Hematopoietic multipotent progenitor cell treated with erythropoietin and hydrocortisone succinate and interleukin-3 and kit ligand, for 4 days (in vitro differentiated cells): ENCODE measurements around the gene SHOC1.
"Not testable (repeated sequence)": the region's sequence is repeated elsewhere in the genome, so short reads cannot be mapped to it uniquely, and the experiment has no call there.

ENCODE experiments used
- DNase-seq: peaks from one replicate; pipeline ENCODE4 v3.0.0-alpha.2; 2015

SHOC1 gene

DNA sequence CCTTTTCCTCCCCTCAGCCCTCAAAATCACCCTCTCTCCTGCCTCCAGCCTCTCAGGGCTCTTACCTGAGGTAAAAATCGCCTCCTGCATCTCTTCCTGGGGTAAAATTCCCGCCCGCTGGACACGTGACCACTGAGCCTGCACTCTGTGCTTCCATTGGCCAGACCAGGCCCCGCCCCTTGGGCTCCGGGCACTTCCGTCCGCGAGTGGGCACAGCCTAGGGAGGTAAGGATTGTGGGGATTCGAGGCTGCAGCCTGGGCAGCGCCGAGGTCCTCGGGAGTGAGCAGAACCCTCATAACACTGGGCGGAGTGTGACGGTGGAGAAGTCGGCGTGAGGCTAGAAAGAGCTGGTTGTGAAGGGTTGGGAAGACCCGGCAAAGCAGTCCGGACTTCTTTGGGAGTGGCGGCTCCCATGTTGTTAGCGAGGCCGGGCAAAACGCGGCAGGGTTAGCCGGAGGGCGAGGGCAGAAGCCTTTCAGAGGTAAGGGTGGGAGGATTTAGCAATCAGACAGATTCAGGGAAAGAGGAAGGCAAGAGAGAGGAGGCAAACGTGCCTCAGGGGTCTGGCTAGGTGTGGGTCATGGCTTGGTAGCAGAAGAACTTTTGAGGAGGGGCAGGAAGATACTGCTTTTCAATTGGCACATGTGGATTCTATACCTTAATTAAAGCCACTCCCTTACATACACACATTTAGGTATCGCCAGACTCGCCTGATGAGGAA lies at the start of gene SHOC1:
Gene SHOC1, minus strand, starts transcription at position 103 of the 722 bp plus-strand sequence. CDS start 3,519 bp downstream, outside the sequence.
- DNase-seq, result no peak

DNA sequence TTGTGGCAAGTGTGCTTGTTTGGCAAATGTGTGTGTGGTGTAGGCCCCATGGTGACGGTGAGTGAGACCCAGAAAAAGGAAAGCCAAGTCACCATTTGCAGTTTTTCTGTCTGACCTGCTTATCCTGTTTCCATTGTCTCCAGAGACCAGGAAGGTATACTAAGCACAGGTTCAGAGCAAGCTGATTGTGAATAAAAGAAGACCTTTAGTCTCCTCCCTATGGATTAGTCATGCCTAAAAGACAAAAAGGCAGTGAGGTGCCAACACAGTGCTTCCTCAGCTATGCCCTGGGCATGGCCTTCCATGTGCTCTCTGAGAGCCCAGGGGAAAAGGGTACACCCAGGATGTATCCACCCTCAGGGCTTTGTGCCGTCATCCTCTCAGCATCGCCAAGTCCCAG lies 49.2 kb upstream of the SHOC1 start:
- no peak for DNase-seq

DNA sequence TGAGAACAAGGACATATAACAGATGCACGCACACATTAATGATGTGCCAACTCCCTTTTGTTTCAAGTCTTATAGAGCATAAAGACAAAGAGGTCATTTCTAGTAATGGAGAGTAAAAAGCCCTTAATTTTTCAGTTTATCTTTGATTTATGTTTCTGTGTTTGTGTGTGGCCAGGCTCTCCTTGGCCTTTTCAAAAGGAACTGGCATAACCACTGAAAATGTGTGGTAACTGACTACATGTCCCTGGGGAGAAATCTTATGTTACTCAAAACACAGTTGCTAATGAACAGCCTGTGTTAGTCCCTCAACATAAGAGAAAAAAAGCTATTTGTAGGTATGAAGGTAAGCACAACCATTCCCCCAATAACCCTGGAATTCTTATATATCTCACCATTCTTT lies 47.6 kb upstream of the SHOC1 start:
- no peak for DNase-seq

DNA sequence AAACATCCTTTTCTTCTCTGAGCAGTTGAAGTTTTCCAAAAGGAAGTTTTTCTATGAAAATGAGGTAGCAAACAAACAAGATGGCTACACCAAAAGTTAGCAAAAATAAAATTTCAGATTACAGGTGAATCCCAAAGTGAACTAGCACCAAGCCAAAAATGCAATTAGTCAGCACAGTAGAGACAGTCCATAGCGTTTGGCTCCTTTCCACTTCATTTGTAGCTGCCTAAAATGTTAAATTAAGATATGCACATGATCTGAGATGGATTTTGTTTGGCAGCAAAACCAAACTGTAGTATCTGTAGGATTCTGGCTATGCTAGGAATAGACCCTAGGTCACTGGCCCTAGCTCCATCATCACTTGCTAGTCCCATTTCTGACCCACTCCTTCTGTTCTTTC lies 45.7 kb upstream of the SHOC1 start:
- DNase-seq, result no peak

DNA sequence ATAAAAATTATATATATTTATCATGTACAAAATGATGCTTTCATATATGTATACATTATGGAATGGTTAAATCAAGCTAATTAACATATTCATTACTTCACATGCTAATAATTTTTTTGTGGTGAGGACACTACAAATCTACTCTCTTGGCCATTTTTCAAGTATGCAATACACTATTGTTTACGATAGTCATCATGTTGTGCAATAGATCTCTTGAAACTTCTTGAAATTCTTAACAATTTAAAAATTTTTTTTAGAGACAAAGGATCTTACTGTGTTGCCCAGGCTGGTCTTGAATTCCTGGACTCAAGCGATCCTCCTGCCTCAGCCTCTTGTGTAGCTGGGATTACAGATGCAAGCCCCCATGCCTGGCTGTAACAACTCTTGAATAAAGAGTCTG lies 45.2 kb upstream of the SHOC1 start:
- DNase-seq, result no peak

DNA sequence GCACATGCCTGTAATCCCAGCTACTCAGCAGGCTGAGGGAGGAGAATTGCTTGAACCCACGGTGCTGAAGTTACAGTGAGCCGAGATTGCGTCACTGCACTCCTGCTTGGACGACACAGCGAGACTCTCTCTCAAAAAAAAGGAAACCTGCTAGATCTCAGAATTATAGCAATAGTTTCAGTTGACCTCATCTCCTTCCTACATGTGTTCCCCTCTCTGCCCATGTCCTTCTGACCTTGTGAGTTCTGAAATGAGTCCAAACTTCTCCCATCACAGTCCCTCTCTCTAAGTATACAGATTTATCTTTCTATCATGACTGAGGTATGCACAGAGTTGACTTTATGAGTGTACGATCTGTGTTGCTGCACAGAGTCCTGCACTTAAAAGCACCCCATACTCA lies 44.6 kb upstream of the SHOC1 start:
- no peak for DNase-seq

DNA sequence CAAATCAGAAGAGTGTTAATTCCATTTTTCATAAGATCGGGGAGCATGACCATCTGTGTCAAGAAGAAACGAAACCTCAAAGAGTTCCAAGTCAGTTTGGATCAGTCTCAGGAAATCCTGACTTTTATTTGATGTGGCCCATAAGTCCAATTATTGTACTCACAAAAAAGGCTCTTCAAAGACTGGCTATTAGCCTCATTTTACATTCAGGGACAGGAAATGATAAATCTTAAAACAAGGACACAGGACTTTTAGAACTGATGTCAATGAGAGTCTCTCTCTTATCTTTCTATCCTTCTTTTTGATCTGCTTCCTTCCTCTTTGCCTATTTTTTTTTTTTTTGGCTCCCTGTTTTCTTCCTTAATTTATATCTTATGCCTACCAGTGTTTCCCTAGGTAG lies 43.7 kb upstream of the SHOC1 start:
- no peak for DNase-seq

DNA sequence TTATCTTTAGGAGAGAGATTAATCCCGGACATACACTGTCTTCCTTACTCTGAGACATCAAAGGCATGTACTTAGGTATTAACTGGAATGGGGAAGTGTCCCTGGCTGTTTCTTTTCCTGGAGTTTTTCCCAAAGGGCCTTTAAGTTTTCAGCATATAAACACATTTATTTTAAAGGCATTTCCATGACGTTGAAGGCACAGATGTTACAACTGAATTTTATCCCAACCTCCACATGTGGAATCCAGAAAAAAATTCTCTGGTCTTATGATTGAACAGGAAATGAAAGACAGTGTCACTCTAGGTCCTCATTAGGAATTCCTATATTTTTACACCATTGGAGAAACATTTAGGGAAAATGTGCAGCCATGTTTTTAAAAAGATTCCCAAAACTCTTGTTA lies 41.6 kb upstream of the SHOC1 start:
- no peak for DNase-seq

DNA sequence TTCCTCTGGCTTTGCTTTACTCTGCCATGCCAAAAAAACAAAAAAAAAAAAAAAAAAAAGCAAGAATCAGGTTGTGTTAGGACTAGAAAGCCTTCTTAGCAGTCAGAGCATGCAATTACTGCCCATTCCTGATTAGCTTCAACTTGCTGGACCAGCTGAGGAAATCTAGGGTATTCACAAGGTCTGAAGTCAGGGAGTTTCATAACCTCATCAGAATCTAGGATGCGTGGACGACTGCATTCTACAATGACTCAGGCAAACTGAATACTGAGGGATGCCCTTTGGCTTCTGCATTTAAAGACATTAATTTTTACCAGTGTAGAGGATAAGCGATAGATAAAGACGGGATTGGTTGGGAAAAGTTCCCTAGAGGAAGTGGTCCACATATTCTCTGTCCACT lies 39.2 kb upstream of the SHOC1 start:
- DNase-seq, result no peak

DNA sequence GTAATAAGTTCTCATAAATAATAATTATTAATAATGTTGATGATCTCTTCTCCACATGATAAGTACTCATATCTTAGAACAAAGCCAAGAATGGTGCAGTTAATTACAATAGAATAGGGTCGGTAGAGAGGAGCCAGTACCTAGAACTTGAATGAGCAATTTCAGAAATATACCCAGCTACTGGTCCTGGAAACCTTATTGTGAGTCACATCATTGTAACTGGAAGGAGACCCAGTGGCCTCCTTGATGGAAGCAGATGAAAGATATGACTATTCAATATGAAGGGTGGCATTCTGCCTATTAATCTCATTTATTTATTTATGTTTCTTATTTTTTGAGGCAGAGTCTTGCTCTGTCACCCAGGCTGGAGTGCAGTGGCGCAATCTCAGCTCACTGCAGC lies 37.7 kb upstream of the SHOC1 start:
- no peak for DNase-seq

DNA sequence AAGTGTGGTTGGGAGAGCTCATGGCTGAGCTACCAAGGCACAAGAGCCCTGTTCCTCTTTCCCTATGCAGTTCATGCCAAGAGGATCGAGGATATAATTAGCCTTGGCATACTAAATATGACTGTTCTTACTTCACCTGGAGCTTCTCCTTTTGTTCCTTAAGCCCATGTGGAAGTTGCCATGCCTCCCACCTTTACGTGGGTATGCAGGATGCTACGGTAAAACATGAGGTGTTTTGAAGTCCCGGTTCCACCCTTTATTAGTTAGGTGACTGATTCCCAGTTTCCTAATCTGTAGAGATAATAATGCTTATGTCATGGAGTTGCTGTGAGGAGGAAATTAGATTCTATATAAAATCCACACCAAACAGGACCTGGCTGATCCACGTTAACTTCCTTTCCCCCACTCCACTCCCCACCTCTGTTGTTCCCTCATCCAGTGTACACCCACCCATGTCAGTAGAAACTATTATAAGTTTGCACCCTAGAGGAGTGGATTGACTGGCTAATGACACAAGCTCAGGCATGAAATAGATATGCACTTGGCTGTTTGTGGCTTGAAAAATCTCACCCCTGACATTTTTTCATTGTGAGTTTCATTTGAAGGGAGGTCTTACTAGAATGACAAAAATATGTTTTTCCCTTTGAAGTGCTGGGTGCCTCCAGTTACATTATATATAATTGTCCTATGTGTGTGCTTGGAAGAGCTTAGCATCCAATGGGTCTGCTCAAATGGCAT lies 36.8 kb upstream of the SHOC1 start:
- no peak for DNase-seq

DNA sequence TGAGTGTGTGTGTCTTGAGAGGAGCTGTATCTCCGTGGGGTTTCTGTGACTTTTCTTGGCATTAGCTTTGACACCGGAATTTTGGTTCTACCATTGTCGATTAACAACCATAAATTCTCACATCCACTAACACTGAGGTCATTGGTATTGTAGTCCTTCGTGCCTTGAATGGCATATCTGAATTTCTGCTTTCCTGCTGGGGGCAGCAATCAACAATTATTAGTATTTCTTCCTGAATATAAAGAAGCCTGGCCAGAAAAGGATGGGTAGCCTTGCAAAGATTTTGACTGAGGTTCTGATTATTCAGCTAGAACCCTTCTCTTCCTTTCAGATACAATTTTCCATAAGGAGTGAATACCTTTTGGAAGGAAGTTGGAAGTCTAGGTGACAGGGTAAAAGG lies 33.5 kb upstream of the SHOC1 start:
- peak; percentile 41 for DNase-seq

DNA sequence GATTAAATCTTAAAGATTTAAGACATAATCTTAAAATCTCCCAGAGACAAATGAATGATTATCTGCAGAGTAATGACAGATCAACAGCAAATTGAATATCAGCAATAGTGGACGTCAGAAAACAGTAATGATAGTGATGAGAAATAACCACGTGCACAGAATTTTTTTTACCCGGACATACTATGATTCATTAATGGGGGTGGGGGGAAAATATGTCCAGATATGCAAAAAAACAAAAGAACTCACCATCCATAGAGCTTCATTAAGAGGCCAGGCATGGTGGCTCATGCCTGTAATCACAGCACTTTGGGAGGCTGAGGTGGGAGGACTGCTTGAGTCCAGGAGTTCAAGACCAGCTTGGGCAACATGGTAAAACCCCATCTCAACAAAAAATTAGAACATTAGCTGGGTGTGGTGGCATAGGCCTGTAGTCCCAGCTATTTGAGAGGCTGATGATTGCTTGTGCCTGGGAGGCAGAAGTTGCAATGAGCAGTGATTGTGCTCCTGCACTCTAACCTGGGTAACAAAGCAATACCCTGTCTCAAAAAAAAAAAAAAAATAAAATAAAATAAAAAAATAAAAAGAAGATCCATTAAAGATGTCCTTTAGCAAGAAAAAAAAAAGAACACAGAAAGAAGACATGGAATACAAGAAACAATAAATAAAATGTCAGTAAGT lies 30.9 kb upstream of the SHOC1 start:
- no peak for DNase-seq

DNA sequence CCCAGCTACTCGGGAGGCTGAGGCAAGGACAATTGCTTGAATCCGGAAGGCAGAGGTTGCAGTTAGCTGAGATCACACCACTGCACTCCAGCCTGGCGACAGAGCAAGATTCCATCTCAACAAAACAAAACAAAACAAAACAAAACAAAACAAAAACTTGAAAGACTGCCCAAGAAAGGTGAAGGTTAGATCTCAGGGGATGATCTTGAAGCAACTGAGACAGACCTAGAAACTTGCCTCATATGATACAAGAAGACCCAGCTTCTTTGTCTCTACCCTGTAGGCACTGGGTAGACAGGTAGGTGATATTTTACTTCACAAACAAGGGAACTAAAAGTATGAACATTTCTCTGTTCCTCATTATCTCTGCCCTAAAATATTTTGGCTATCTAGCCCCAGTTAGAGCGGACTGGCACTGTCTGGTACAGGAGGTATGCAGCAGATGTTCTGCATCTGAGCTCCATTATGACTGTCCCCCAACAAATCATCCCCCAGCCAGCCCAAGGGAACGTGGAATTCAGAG lies 26.3 kb upstream of the SHOC1 start:
- no peak for DNase-seq

DNA sequence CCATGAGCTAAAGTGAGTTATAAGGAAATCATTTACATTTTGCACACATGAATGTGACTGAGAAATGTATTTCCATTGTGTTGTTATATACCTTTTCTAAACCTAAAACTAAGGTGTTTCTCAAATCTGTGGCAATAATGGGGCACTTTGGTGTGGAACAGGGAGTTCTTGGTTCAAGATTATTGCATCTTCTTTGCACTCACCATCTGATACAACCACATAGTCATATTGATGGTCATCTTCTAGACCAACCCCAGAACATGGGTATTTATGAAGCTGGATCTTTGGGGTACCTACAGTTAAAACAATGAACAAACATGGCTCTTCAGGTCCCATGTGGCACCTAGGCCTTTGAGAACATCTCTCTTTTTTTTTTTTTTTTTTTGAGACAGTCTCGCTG lies 24.6 kb upstream of the SHOC1 start:
- DNase-seq, result no peak

DNA sequence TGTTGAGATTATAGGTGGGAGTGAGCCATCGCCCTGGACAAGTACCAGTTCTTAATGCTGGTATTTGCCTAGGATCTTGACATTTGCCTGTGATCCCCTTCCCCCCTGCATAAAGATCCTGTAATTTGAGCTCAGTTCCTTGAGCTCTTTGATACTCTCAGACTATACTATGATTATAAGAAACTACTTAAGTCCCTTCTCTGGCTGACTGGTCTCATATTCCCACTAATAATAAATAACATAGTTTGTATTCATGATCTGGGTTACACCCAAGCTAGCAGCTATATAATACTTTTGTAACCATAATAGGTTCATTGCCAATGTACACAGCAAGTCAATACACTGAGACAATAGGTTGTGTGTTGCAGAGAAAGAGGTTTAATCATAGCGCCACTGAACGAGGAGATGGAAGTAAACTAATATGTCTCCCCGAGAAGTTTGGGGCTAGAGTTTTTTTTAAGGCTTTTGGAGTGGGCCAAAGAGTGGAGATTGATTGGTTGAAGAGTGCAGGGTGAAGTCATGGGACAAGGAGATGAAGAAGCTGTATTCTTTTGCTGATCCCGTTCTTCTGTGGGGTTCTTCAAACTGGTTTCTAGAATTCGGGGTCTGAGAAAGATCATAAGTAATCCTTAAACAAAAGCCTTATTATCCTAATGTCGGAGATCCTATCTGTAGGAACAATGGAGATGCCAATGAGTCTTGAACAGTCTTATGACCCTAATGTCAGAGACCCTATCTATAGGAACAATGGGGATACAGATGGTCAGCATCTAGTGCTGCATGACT lies 20.7 kb upstream of the SHOC1 start:
- no peak for DNase-seq

DNA sequence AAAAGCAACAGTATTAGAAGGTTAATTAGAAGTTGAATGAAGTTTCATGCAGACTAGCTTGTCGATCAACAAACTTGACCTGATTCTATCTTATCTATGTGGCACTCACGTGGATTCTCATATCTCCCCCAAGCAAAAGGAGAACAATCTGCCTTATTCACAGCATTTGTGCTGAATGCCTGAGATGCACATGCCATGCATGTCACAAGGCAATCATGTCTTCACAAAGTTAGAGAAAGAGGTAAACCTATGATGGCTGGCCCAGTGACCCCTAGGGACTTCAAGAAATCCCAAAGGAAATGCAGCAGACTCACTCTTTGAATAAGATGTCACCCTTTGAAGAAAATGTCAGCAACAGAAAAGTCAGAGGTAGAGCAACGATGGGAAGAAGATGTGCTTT lies 17.6 kb upstream of the SHOC1 start:
- DNase-seq, result no peak

DNA sequence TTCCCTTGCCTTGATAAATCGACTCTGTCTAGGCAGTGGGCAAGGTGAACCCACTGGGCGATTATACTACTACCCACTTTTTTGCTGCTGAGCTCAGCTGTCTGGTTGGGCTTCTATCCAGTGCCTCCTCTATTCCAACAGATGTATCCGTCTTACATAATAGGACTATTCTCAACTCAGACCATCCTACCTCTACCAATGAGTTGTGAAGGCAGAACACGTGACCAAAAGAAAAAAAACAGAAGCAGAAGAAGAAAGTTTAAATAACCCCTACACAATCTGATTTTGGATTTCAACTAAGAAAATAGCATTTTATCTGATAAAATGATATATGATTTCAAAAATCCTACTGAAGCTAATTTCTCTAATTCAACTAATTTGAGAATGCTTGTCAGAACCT lies 16.2 kb upstream of the SHOC1 start:
- no peak for DNase-seq

DNA sequence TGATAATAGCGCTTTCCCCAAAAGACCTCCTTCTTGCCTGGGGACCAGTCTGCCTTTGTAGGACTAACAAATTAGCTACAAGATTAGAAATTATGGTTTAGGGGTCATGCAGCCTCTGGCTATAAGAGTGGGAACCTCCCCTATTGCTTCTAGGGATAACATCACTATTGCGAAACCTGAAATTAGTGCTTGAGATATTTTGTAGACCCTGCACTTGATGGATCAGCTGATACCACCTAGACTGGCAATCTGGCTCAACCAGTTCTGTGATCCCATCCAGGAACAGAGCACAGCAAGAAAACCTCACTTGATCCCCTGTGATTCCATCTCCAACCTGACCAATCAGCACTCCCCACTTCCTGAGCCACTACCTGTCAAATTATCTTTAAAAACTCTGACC lies 15.7 kb upstream of the SHOC1 start:
- DNase-seq, result not testable (repeated sequence)

DNA sequence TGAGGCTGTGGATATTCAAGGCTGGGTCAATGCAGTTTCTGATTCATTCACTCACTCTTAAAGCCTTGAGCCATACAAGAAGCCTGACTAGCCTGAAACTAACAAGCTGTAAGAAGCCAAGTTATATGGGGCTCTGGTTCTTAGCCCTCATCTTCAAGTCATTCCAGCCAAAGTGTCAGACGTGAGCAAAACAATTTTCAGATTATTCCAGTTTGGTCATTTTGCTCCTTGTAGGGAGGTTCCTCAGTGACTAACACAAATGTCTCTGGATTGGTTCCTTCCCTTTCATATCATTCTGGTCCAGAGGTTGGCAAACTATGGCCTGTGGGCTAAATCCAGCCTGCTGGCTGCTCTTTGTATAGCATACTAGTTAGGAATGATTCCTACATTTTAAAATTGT lies 12.5 kb upstream of the SHOC1 start:
- DNase-seq, result no peak

DNA sequence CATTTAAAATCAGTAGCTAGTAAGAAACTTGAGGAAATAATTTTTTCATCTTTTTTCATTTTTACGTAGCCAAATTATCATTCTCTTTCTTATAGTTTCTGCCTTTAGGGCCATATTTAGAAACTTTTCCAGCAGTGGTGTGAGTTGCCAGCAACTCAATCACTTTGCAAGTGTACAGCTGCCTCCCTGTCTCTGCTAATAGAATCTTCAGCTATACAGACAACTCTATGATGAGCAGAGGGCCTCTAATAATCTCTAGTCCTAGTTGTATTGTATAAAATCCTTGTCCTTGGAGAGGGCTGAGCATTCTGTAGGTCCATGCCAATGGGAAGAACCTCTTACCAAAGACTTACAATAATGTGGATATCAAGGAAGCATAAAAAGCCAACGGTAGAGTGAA lies 11.5 kb upstream of the SHOC1 start:
- DNase-seq, result no peak

DNA sequence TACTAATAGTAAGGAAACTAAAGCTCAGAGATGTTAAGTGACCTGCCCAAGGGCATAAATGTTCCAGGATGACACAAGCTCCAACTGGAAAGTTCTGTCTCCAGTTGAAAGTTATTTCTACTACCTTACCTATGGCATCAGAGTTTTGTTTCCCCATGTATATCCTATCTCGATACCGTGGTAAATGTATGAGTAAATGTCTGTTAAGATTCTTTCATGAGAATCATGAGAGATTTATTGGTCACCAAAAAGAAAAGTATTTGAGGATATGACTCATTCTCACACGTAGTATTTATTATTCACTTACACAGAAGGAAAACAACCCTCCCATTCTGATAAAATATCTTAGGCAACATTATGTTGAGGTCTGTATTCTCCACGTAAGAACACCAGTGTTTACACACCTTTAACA lies 11.1 kb upstream of the SHOC1 start:
- no peak for DNase-seq

DNA sequence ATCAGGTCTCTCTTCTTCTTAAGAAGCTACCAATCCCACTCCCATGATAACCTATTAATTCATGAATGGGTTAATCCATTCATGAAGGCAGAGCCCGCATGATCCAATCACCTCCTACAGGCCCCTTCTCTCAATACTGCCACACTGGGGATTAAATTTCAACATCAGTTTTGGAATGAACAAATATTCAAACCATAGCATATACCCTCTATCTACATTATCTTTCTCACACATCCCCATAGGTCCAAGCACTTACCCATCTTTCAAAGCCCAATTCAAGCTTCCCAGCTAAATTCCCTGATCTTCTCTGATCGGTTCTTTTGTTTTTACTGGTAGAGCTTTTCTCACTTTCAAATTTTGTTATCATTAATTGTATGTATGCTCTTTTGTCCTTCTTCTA lies 10.5 kb upstream of the SHOC1 start:
- DNase-seq, result no peak
